ENCODE results near the gene ASTN2.

GRCh38 chr9:116774421-116775180 is 640.3 kb downstream of the ASTN2 start:
- TF ChIP-seq CTCF (IDR thresholded peaks at IDR 0.05; ENCODE audit: poor library complexity, severe bottlenecking) (no peak), POLR2AphosphoS5 (IDR thresholded peaks at IDR 0.05) (peak; percentile 46), MXI1 (conservative IDR thresholded peaks at IDR 0.05; ENCODE audit: poor library complexity, severe bottlenecking) (no peak), EZH2 (IDR thresholded peaks at IDR 0.05; ENCODE audit: borderline replicate concordance, insufficient read depth, low read length, poor library complexity, severe bottlenecking) (no peak)
